Tibial nerve (tissue), 4 donors: ENCODE measurements around the gene PDIA5. TPM values are rescaled to one million over a fixed set of nuclear protein-coding genes. Genes with fewer than 3 reads are reported as not detected.

Source experiments
- DNase-seq, 2 donors: peaks; one replicate each; pipeline ENCODE4 v3.0.0-alpha.2; 2019; ENCODE audit warnings: low spot score in 2 of 2
- H3K27ac ChIP-seq, 4 donors: fragments of 200-600 bp; sonication (generic) in 3 of 4; one replicate each; pipeline ENCODE4 v1.5.1; 2017 to 2019; ENCODE audit warnings: mild to moderate bottlenecking in 1 of 4
- H3K27me3 ChIP-seq, 2 donors: fragments of 200-600 bp; sonication (generic) in 1 of 2; one replicate each; pipeline versions ENCODE4 v1.5.1 to v1.6.0; 2017 to 2019
- H3K36me3 ChIP-seq, 3 donors: fragments of 200-600 bp; sonication (generic); one replicate each; pipeline ENCODE4 v1.5.1; 2018 to 2019
- H3K4me1 ChIP-seq, 4 donors: fragments of 200-600 bp; sonication (generic) in 3 of 4; one replicate each; pipeline ENCODE4 v1.5.1; 2017 to 2019
- H3K4me3 ChIP-seq, 4 donors: fragments of 200-600 bp; sonication (generic) in 3 of 4; one replicate each; pipeline ENCODE4 v1.5.1; 2017 to 2019; ENCODE audit warnings: mild to moderate bottlenecking in 1 of 4, moderate library complexity in 1 of 4
- H3K9me3 ChIP-seq, 4 donors: fragments of 200-600 bp; sonication (generic) in 3 of 4; one replicate each; pipeline ENCODE4 v1.5.1; 2017 to 2019
- EP300 ChIP-seq, 2 donors: sonication (generic); formaldehyde crosslinking; IDR thresholded peaks; one replicate each; pipeline ENCODE4 v1.6.1; 2017; ENCODE audit warnings: antibody characterized with exemption in 2 of 2, mild to moderate bottlenecking in 1 of 2
- POLR2A ChIP-seq, 2 donors: fragments of 450-650 bp; IDR thresholded peaks; one replicate each; pipeline ENCODE4 v1.6.1; 2017; ENCODE audit warnings: antibody characterized with exemption in 2 of 2, mild to moderate bottlenecking in 2 of 2, moderate library complexity in 2 of 2
- WGBS, 2 donors: methylation state at CpG; one replicate each; pipeline ENCODE4 v1.1.5; 2018; 5-methylcytosine and 5-hydroxymethylcytosine counted together
- total RNA-seq, 4 donors: library from RNA; depleted of rRNA; stranded (reverse); fragments of >200 nt; gene quantifications; one replicate each; pipeline ENCODE4 v1.1.0, GENCODE V29; 2016
- TF ChIP-seq, protein P1 (sequence below), 5 experiments: fragments of 200-600 bp in 3 of 5; fragments of 450-650 bp in 2 of 5; sonication (generic) in 3 of 5; IDR thresholded peaks; one replicate each; pipeline ENCODE4 v1.5.1; 2016 to 2019; ENCODE audit warnings: antibody characterized with exemption in 5 of 5, mild to moderate bottlenecking in 3 of 5, moderate library complexity in 2 of 5

The PDIA5 gene
- total RNA-seq, 4 donors from 2014 or later, result 18.3 to 41.0 (median 20.3) TPM

- no peaks in the 10 kb centered on the region for H3K9me3 ChIP-seq
- no peaks in the 10 kb centered on the region for H3K27me3 ChIP-seq
- WGBS, 2 donors, result 82 to 88% methylated on average over 8 of the region's 8 CpGs
- no peak overlapping the region for H3K27ac ChIP-seq
- peaks cover 0 to 41% (median 0%) of the 10 kb centered on the region in 4 donors for H3K4me1 ChIP-seq
- H3K36me3 ChIP-seq, result peaks cover 0 to 66% (median 0%) of the 10 kb centered on the region in 3 donors
- H3K4me3 ChIP-seq, result no peak overlapping the region
- DNase-seq, result no peak
- TF ChIP-seq POLR2A (IDR thresholded peaks at IDR 0.05) (no peak), EP300 (IDR thresholded peaks at IDR 0.05) (no peak)
- TF ChIP-seq, protein P1, sequence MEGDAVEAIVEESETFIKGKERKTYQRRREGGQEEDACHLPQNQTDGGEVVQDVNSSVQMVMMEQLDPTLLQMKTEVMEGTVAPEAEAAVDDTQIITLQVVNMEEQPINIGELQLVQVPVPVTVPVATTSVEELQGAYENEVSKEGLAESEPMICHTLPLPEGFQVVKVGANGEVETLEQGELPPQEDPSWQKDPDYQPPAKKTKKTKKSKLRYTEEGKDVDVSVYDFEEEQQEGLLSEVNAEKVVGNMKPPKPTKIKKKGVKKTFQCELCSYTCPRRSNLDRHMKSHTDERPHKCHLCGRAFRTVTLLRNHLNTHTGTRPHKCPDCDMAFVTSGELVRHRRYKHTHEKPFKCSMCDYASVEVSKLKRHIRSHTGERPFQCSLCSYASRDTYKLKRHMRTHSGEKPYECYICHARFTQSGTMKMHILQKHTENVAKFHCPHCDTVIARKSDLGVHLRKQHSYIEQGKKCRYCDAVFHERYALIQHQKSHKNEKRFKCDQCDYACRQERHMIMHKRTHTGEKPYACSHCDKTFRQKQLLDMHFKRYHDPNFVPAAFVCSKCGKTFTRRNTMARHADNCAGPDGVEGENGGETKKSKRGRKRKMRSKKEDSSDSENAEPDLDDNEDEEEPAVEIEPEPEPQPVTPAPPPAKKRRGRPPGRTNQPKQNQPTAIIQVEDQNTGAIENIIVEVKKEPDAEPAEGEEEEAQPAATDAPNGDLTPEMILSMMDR (IDR thresholded peaks at IDR 0.05), result no peak
Measured at GRCh38 chr3:123100193-123100776, 33.5 kb downstream of the PDIA5 start.

- Histone ChIP-seq H3K27ac (no peak overlapping the region), H3K36me3 (peaks cover 0 to 77% (median 0%) of the 10 kb centered on the region in 3 donors), H3K27me3 (no peaks in the 10 kb centered on the region), H3K4me3 (no peak overlapping the region), H3K9me3 (no peaks in the 10 kb centered on the region), H3K4me1 (peaks cover 0 to 26% (median 0%) of the 10 kb centered on the region in 4 donors)
- 95 to 97% methylated on average over 2 of the region's 2 CpGs for WGBS, 2 donors
- TF ChIP-seq EP300 (IDR thresholded peaks at IDR 0.05) (no peak), POLR2A (IDR thresholded peaks at IDR 0.05) (no peak)
- TF ChIP-seq, protein P1 (IDR thresholded peaks at IDR 0.05), result no peak
- no peak for DNase-seq
Measured at GRCh38 chr3:123102249-123102648, 35.4 kb downstream of the PDIA5 start.

DNA sequence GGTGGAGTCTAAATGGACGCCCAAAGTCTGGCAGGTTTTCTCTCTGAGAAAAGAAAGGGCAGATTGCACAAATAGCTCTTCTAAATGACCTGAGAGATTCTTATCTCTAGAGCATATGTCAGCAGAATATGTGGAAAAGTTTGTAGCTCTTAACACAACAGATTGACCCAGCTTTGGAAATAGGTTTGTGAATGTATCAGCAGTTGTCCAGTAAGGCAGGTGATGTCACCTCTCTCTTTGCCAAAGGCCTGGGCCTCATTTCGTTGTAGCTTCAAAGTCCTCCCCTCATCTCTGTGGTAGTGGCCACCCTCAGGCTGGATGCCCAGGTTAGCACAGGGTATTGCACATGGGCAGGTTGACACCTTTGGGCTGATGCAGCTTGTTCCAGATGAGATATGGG lies 36.0 kb downstream of the PDIA5 start:
- Histone ChIP-seq H3K4me1 (peaks cover 0 to 20% (median 0%) of the 10 kb centered on the region in 4 donors), H3K9me3 (no peaks in the 10 kb centered on the region), H3K4me3 (no peak overlapping the region), H3K27ac (no peak overlapping the region), H3K36me3 (peaks cover 0 to 83% (median 0%) of the 10 kb centered on the region in 3 donors), H3K27me3 (no peaks in the 10 kb centered on the region)
- TF ChIP-seq EP300 (IDR thresholded peaks at IDR 0.05), result no peak
- TF ChIP-seq, protein P1 (IDR thresholded peaks at IDR 0.05), result no peak
- no peak for TF ChIP-seq POLR2A (IDR thresholded peaks at IDR 0.05)
- DNase-seq, result no peak
- WGBS, 2 donors, result 89 to 91% methylated on average over 2 of the region's 2 CpGs

DNA sequence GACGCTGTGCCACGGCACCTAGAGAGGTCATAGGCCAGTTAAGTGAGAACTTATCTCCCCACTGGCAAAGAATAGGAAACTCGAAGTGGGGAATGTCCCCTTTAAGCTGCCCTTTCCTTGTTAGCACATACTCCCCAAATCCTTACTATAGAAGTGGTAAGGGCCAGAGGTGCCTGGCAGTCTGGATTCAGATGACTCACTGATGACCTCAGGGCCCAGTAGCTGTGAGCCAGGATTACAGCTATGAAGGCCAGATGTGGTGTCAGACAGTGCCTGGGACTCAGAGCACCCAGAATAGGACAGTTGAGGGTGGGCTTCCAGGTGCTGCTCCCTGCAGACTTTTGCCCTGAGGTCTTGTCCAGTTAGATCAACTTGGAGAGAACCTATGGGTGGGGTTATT lies 37.7 kb downstream of the PDIA5 start:
- WGBS, 2 donors, result 54 to 67% methylated on average over 3 of the region's 3 CpGs
- H3K27me3 ChIP-seq, result no peaks in the 10 kb centered on the region
- TF ChIP-seq POLR2A (IDR thresholded peaks at IDR 0.05), result no peak
- TF ChIP-seq, protein P1 (IDR thresholded peaks at IDR 0.05), result no peak
- no peak for TF ChIP-seq EP300 (IDR thresholded peaks at IDR 0.05)
- H3K36me3 ChIP-seq, result peaks cover 0 to 88% (median 0%) of the 10 kb centered on the region in 3 donors
- no peaks in the 10 kb centered on the region for H3K9me3 ChIP-seq
- no peak overlapping the region for H3K27ac ChIP-seq
- DNase-seq, result no peak
- H3K4me3 ChIP-seq, result no peak overlapping the region
- H3K4me1 ChIP-seq, result peaks cover 0 to 3% (median 0%) of the 10 kb centered on the region in 4 donors

GRCh38 chr3:123105201-123106189 lies 38.7 kb downstream of the PDIA5 start:
- H3K36me3 ChIP-seq, result peaks cover 0 to 89% (median 0%) of the 10 kb centered on the region in 3 donors

More at GRCh38 chr3:123105201-123106189, 38.7 kb downstream of the PDIA5 start:
- no peaks in the 10 kb centered on the region for H3K4me1 ChIP-seq
- H3K9me3 ChIP-seq, result no peaks in the 10 kb centered on the region
- no peaks in the 10 kb centered on the region for H3K27me3 ChIP-seq
- H3K27ac ChIP-seq, result no peak overlapping the region
- no peak for DNase-seq
- 74 to 84% methylated on average over 12 of the region's 12 CpGs for WGBS, 2 donors
- H3K4me3 ChIP-seq, result no peak overlapping the region
- TF ChIP-seq, protein P1 (IDR thresholded peaks at IDR 0.05), result no peak
- TF ChIP-seq EP300 (IDR thresholded peaks at IDR 0.05) (no peak), POLR2A (IDR thresholded peaks at IDR 0.05) (no peak)
